ENCODE results near the gene EFCC1.

EFCC1 gene

GRCh38 chr3:129077222-129077621 lies 76.1 kb downstream of the EFCC1 start:
- no peak overlapping the region for H3K27ac ChIP-seq (ENCODE audit: low read depth, low read length)
- no peak for TF ChIP-seq EZH2phosphoT487 (conservative IDR thresholded peaks at IDR 0.05; ENCODE audit: low read length)
- no peak for TF ChIP-seq CTCF (IDR thresholded peaks at IDR 0.05; ENCODE audit: insufficient read depth, low read length, poor library complexity, severe bottlenecking)
- no peaks in the 10 kb centered on the region for H3K79me2 ChIP-seq (ENCODE audit: insufficient read depth, low read length)
- H2AFZ ChIP-seq (ENCODE audit: low read depth, low read length, severe bottlenecking) = no peak overlapping the region
- H3K9ac ChIP-seq (ENCODE audit: low read length) = no peak overlapping the region
- no peaks in the 10 kb centered on the region for H3K9me3 ChIP-seq (ENCODE audit: insufficient read depth, low read length)
- no peak overlapping the region for H3K4me2 ChIP-seq (ENCODE audit: low read depth, low read length, poor library complexity, severe bottlenecking)
- H3F3A ChIP-seq (ENCODE audit: insufficient read depth) = no peaks in the 10 kb centered on the region
- no peaks in the 10 kb centered on the region for H3K36me3 ChIP-seq (ENCODE audit: low read length)
- no peaks in the 10 kb centered on the region for H3K27me3 ChIP-seq (ENCODE audit: low read length)
- no peaks in the 10 kb centered on the region for H4K20me1 ChIP-seq (ENCODE audit: low read depth, low read length)
- H3K9me2 ChIP-seq (replicated peaks; ENCODE audit: insufficient read depth, low read length) = no peaks in the 10 kb centered on the region
- no peak overlapping the region for H3K4me3 ChIP-seq (ENCODE audit: insufficient read depth, low read length, poor library complexity, severe bottlenecking)

- H4K20me1 ChIP-seq (ENCODE audit: low read depth, low read length) = no peaks in the 10 kb centered on the region
- no peak overlapping the region for H2AFZ ChIP-seq (ENCODE audit: low read depth, low read length, severe bottlenecking)
- TF ChIP-seq CTCF (IDR thresholded peaks at IDR 0.05; ENCODE audit: insufficient read depth, low read length, poor library complexity, severe bottlenecking) = no peak
- no peak for TF ChIP-seq EZH2phosphoT487 (conservative IDR thresholded peaks at IDR 0.05; ENCODE audit: low read length)
Observed at GRCh38 chr3:129078510-129078909, 77.4 kb downstream of the EFCC1 start.

GRCh38 chr3:129081503-129081902 lies 80.4 kb downstream of the EFCC1 start:
- Histone ChIP-seq H3K9me2 (replicated peaks; ENCODE audit: insufficient read depth, low read length) (no peaks in the 10 kb centered on the region), H3K4me3 (ENCODE audit: insufficient read depth, low read length, poor library complexity, severe bottlenecking) (no peak overlapping the region), H3K79me2 (ENCODE audit: insufficient read depth, low read length) (no peaks in the 10 kb centered on the region), H3K9me3 (ENCODE audit: insufficient read depth, low read length) (no peaks in the 10 kb centered on the region), H3K4me2 (ENCODE audit: low read depth, low read length, poor library complexity, severe bottlenecking) (no peak overlapping the region), H4K20me1 (ENCODE audit: low read depth, low read length) (no peaks in the 10 kb centered on the region), H3K36me3 (ENCODE audit: low read length) (no peaks in the 10 kb centered on the region), H3K27ac (ENCODE audit: low read depth, low read length) (no peak overlapping the region), H3F3A (ENCODE audit: insufficient read depth) (no peaks in the 10 kb centered on the region), H3K27me3 (ENCODE audit: low read length) (no peaks in the 10 kb centered on the region), H2AFZ (ENCODE audit: low read depth, low read length, severe bottlenecking) (no peak overlapping the region), H3K9ac (ENCODE audit: low read length) (no peak overlapping the region)
- no peak for TF ChIP-seq CTCF (IDR thresholded peaks at IDR 0.05; ENCODE audit: insufficient read depth, low read length, poor library complexity, severe bottlenecking)
- TF ChIP-seq EZH2phosphoT487 (conservative IDR thresholded peaks at IDR 0.05; ENCODE audit: low read length) = no peak

More at GRCh38 chr3:129078510-129078909, 77.4 kb downstream of the EFCC1 start:
- Histone ChIP-seq H3K9ac (ENCODE audit: low read length) (no peak overlapping the region), H3K4me3 (ENCODE audit: insufficient read depth, low read length, poor library complexity, severe bottlenecking) (no peak overlapping the region), H3K4me2 (ENCODE audit: low read depth, low read length, poor library complexity, severe bottlenecking) (no peak overlapping the region), H3K9me2 (replicated peaks; ENCODE audit: insufficient read depth, low read length) (no peaks in the 10 kb centered on the region), H3F3A (ENCODE audit: insufficient read depth) (no peaks in the 10 kb centered on the region), H3K27ac (ENCODE audit: low read depth, low read length) (no peak overlapping the region), H3K79me2 (ENCODE audit: insufficient read depth, low read length) (no peaks in the 10 kb centered on the region), H3K9me3 (ENCODE audit: insufficient read depth, low read length) (no peaks in the 10 kb centered on the region), H3K27me3 (ENCODE audit: low read length) (no peaks in the 10 kb centered on the region), H3K36me3 (ENCODE audit: low read length) (no peaks in the 10 kb centered on the region)
